ENCODE results near the gene OTOG.

- TF ChIP-seq EZH2 (IDR thresholded peaks at IDR 0.05) (no peak), POLR2AphosphoS5 (IDR thresholded peaks at IDR 0.05; ENCODE audit: borderline replicate concordance, low read depth, low read length) (no peak), FOXP2 (optimal IDR thresholded peaks at IDR 0.05; ENCODE audit: control extremely low read depth, extremely low read length, insufficient read depth) (no peak)
Measured at GRCh38 chr11:17521106-17521900, 25.8 kb upstream of the OTOG start.
